NB4 (cell line): ENCODE measurements around the gene PNMA1.

Experiments
- DNase-seq: peaks from one replicate; pipeline ENCODE4 v3.0.0; 2010; ENCODE audit warnings: low read depth
- H3K4me3 ChIP-seq: one replicate; pipeline ENCODE4 v1.5.1; 2011; ENCODE audit warnings: mild to moderate bottlenecking, low read depth, low read length, moderate library complexity
- MYC ChIP-seq: IDR thresholded peaks from 2 replicates; pipeline ENCODE4 v1.6.1; 2011; ENCODE audit warnings: low read depth, low read length
- POLR2A ChIP-seq: IDR thresholded peaks from 2 replicates; pipeline ENCODE4 v1.6.1; 2011; ENCODE audit warnings: mild to moderate bottlenecking; ENCODE audit not compliant: insufficient read length; ENCODE audit errors: extremely low read depth
- TF ChIP-seq, protein P1 (sequence below): IDR thresholded peaks from one replicate; pipeline ENCODE4 v1.5.1; 2012; ENCODE audit warnings: low read depth, low read length
- TF ChIP-seq, protein P2 (sequence below): IDR thresholded peaks from 2 replicates; pipeline ENCODE4 v1.6.1; 2011; ENCODE audit warnings: low read depth, low read length

Gene PNMA1

DNA sequence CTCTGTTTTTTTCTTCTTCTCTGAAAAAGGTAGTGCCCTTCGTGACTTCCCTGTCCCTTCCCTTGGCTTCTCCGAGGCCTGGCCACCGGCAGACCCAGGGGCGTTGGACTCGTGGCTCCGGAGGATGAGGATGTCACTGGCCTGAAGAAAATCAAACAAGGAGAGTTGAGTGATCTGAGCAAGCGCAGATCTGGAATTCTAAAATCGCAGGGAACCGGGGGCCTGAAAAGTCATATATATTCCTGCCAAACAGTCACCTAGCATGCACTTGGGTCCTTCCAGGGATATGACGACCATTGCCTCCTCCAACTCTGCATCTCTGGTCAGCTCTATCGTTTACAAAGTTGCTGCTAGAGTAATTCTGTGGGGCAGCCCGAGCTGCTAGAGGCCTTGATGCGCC, 5.2 kb upstream of the PNMA1 start:
- no peak overlapping the region for H3K4me3 ChIP-seq
- TF ChIP-seq, protein P1, sequence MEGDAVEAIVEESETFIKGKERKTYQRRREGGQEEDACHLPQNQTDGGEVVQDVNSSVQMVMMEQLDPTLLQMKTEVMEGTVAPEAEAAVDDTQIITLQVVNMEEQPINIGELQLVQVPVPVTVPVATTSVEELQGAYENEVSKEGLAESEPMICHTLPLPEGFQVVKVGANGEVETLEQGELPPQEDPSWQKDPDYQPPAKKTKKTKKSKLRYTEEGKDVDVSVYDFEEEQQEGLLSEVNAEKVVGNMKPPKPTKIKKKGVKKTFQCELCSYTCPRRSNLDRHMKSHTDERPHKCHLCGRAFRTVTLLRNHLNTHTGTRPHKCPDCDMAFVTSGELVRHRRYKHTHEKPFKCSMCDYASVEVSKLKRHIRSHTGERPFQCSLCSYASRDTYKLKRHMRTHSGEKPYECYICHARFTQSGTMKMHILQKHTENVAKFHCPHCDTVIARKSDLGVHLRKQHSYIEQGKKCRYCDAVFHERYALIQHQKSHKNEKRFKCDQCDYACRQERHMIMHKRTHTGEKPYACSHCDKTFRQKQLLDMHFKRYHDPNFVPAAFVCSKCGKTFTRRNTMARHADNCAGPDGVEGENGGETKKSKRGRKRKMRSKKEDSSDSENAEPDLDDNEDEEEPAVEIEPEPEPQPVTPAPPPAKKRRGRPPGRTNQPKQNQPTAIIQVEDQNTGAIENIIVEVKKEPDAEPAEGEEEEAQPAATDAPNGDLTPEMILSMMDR, result no peak
- TF ChIP-seq POLR2A (no peak), MYC (no peak)
- TF ChIP-seq, protein P2, sequence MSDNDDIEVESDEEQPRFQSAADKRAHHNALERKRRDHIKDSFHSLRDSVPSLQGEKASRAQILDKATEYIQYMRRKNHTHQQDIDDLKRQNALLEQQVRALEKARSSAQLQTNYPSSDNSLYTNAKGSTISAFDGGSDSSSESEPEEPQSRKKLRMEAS, result no peak
- DNase-seq, result no peak

DNA sequence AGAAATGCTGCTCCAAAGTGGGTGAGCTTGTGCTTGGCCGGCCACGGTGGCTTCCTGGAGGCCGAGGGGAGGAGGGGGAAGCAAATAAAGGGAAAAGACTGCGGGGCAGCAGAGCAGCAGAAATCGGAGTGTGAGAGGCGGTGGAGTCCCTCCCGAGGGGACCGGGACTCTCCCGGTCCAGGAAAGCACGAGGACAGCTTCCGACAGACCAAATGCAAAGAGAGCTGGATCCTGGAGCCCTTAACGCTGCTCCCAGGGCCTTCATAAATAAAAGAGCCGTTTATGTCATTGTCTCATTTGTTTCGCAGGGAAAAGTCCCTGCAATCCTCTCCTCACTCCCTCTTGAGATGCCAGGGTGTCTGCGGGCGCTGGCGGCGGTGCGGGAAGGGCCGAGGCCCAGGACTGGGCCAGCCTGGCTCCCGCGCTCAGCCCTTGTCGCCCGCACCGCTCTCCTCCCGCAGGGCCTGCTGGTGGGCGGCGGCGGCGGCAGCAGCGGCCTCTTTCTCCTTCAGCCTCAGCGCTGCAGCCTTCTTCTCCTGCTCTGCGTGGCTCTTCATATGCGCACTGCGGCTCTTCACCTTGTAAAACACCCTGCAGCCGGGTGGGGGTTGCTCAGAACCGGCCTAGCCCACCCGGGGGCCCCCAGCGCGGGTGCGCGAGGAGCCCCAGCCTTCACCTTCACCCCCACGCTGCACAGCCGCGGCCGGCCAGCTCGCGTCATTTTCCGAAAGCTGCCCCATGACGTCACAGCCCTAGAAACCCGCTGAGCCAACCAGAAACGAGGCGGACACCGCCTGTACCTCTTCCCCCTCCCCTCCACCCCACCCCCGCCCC, 4.5 kb upstream of the PNMA1 start:
- no peak for DNase-seq
- H3K4me3 ChIP-seq, result no peak overlapping the region
- TF ChIP-seq, protein P1, result no peak
- no peak for TF ChIP-seq MYC
- TF ChIP-seq POLR2A, result no peak
- TF ChIP-seq, protein P2, result no peak

DNA sequence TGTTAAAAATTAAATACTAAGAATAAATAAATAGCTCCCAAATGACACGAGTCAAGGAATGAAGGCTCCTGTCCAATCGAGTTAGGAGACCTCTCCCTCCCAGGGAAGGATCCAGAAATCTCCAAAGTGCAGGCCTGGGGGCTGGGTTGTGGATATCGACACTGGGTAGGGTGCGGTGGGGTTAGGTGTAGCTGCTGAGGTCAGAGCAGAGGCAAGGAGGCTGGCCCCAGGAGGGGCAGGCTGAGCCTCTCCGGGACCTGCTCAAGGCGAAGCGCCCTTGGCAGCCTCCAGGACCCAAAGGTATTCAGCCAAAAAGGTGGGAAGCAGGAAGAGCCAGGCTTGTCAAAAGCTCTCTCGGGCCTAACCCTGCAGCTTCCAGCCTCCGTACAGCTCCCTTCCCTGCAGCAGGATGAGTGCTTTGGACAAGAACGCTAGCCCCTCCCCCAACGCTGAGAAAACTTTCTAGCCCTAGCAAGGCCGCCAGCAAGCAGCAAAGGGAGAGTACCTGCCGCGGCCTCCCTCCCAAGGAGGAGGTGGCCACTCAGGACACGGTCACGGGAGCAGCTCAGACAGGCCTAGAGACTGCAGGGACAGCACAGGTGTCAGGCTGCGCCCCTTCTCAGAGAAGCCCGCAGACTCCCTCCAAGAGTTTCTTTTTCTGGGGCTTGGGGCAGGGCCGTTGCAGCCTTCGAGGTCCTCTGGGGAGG, 3.7 kb upstream of the PNMA1 start:
- TF ChIP-seq POLR2A (no peak), MYC (no peak)
- TF ChIP-seq, protein P1, result no peak
- TF ChIP-seq, protein P2, result no peak
- no peak overlapping the region for H3K4me3 ChIP-seq
- no peak for DNase-seq

DNA sequence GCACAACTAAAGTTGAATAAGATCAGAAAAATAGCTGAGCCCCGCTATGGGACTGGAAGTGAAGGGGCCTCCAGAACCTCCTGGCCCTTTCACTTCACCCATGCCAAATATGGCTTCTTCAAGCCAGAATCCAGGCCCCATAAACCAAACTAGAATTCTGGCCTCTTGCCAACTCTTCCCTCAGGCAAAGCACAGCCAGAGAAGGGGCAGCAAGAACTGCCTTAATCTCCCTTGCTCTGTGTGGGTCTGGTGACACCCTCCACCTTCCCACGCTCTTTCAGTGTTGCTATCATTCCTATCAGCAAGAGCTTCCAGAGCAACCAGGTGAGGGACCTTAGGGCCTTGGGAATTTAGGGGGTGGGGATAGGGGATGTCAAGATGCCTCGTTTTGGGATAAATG, 3.1 kb upstream of the PNMA1 start:
- DNase-seq, result no peak
- TF ChIP-seq POLR2A (no peak), MYC (no peak)
- TF ChIP-seq, protein P1, result no peak
- TF ChIP-seq, protein P2, result no peak

DNA sequence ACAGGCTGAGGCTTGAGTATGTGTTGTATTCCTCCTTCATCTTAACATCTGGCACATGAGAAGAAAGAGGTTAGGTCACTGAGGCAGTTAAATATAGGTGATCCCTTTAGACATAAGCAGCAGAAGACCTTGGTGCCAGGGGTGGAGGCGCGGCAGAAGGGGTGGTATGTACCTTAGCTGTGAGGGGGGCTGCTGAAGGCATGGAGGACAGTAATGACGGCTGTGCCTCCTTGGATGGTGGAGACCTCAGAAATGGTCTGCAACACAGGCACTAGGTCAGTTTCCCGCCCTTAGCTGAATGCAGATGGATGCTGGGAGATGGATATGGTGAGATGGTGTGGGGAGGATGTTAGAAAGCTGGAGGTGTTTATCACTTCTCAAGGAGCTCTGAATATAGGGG, 1.5 kb upstream of the PNMA1 start:
- no peak for DNase-seq
- H3K4me3 ChIP-seq, result no peak overlapping the region
- TF ChIP-seq, protein P1, result no peak
- TF ChIP-seq, protein P2, result no peak
- no peak for TF ChIP-seq POLR2A
- TF ChIP-seq MYC, result no peak

More for the DNA sequence above, 3.1 kb upstream of the PNMA1 start:
- no peak overlapping the region for H3K4me3 ChIP-seq
